Panc1 (cell line): ENCODE data around the gene KAT6B. TPM values are rescaled to one million over a fixed set of nuclear protein-coding genes. Genes with fewer than 3 reads are reported as not detected.

Experiments used
- ATAC-seq: fragments of 200-7000 bp; cut with Tn5 transposase; 2 replicates; pipeline ENCODE4 v1.9.1; 2020; ENCODE audit warnings: mild to moderate bottlenecking, moderate library complexity
- BruUV-seq: library from RNA; stranded (reverse); fragments of 400-500 nt; replicated peaks from 2 replicates; lab custom pipeline; 2021; lab: Mats Ljungman, UMichigan
- CTCF ChIA-PET: fragments of 300-600 bp; sonication (Branson Sonifier 250); formaldehyde crosslinking; loops from one replicate; lab custom pipeline; 2022; ENCODE audit warnings: antibody characterized with exemption; lab: Charles Lee
- POLR2A ChIA-PET: fragments of 300-600 bp; sonication (Branson Sonifier 250); formaldehyde crosslinking; loops from one replicate; lab custom pipeline; 2022; ENCODE audit warnings: antibody characterized with exemption; lab: Charles Lee
- DNase-seq: peaks from one replicate; pipeline ENCODE4 v3.0.0-alpha.2; 2010; ENCODE audit warnings: low read depth, low spot score
- H3K27ac ChIP-seq: 2 replicates; pipeline ENCODE4 v1.5.1; 2011; ENCODE audit warnings: mild to moderate bottlenecking, low read length, inconsistent platforms
- H3K27me3 ChIP-seq: fragments of 200-500 bp; sonication (Bioruptor generic); 2 replicates; pipeline ENCODE4 v1.6.0; 2014; ENCODE audit warnings: low read length, inconsistent platforms; ENCODE audit not compliant: control insufficient read depth, insufficient read depth
- H3K36me3 ChIP-seq: fragments of 200-500 bp; sonication (Bioruptor generic); 2 replicates; pipeline ENCODE4 v1.5.1; 2014; ENCODE audit warnings: inconsistent platforms, mild to moderate bottlenecking, low read length, moderate library complexity; ENCODE audit not compliant: control insufficient read depth, insufficient read depth
- H3K4me1 ChIP-seq: 2 replicates; pipeline ENCODE4 v1.5.1; 2011; ENCODE audit warnings: inconsistent platforms, mild to moderate bottlenecking, low read length, moderate library complexity; ENCODE audit not compliant: control insufficient read depth, insufficient read depth
- H3K4me3 ChIP-seq, 2 experiments: 2 replicates each; pipeline ENCODE4 v1.5.1; 2011 to 2012; ENCODE audit warnings: low read depth in 2 of 2, low read length in 2 of 2, mild to moderate bottlenecking in 2 of 2, inconsistent platforms in 1 of 2, moderate library complexity in 1 of 2
- H3K9me3 ChIP-seq: fragments of 200-500 bp; sonication (Bioruptor generic); 2 replicates; pipeline ENCODE4 v1.5.1; 2014; ENCODE audit warnings: low read depth, mild to moderate bottlenecking, inconsistent platforms, low read length, moderate library complexity; ENCODE audit not compliant: control insufficient read depth, insufficient read depth
- CTCF ChIP-seq: fragments of 450-650 bp; IDR thresholded peaks from 2 replicates; pipeline ENCODE4 v1.5.1; 2017; ENCODE audit warnings: mild to moderate bottlenecking
- POLR2AphosphoS5 ChIP-seq: IDR thresholded peaks from 2 replicates; pipeline ENCODE4 v1.6.1; 2012; ENCODE audit warnings: mild to moderate bottlenecking, low read depth, low read length, moderate library complexity
- REST ChIP-seq, 2 experiments: IDR thresholded peaks; 2 replicates each; pipeline ENCODE4 v1.6.1; 2011 to 2012; ENCODE audit warnings: low read depth in 2 of 2, control low read depth in 1 of 2, low read length in 1 of 2, mild to moderate bottlenecking in 1 of 2, moderate library complexity in 1 of 2; ENCODE audit not compliant: insufficient read depth in 1 of 2
- SIN3A ChIP-seq: IDR thresholded peaks from 2 replicates; pipeline ENCODE4 v1.6.1; 2012; ENCODE audit warnings: low read depth, mild to moderate bottlenecking, low read length, moderate library complexity, borderline replicate concordance; ENCODE audit not compliant: insufficient read depth
- TCF7L2 ChIP-seq: IDR thresholded peaks from 2 replicates; pipeline ENCODE4 v1.6.1; 2011; ENCODE audit warnings: mild to moderate bottlenecking, low read depth, low read length, inconsistent platforms
- in situ Hi-C: cut with HindIII; loops from 2 replicates; pipeline ENCODE4 v1.10.0; 2016; ENCODE audit warnings: low sequenced_read_pairs, low pct_unique_long_range_greater_than_20kb
- intact Hi-C: fragments of 100-400 bp; cut with micrococcal nuclease; formaldehyde crosslinking; loops from one replicate; pipeline ENCODE4 v1.10.0; 2022; ENCODE audit not compliant: unreplicated experiment
- total RNA-seq: library from RNA; stranded (reverse); gene quantifications from one replicate; pipeline ENCODE4 v1.2.1, GENCODE V29; 2021; ENCODE audit not compliant: unreplicated experiment

KAT6B gene
- total RNA-seq, 1 experiment from 2014 or later = 31.1 TPM

GRCh38 chr10:74997163-74997562, 170.8 kb downstream of the KAT6B start:
- no peaks in the 10 kb centered on the region for H3K27me3 ChIP-seq
- ATAC-seq = no peak
- no peak overlapping the region for H3K27ac ChIP-seq
- no peak overlapping the region for H3K4me3 ChIP-seq
- H3K4me1 ChIP-seq = no peaks in the 10 kb centered on the region
- no peak for DNase-seq
- TF ChIP-seq TCF7L2 = no peak
- TF ChIP-seq REST (IDR thresholded peaks at IDR 0.05; ENCODE audit: insufficient read depth in 1 of 2, low read depth in 2 of 2, low read length in 1 of 2) = no peak
- no peak for TF ChIP-seq POLR2AphosphoS5
- TF ChIP-seq SIN3A = no peak
- TF ChIP-seq CTCF = no peak
- H3K9me3 ChIP-seq = no peaks in the 10 kb centered on the region
- no peaks in the 10 kb centered on the region for H3K36me3 ChIP-seq
- CTCF ChIA-PET = no interaction called here
- BruUV-seq = no TSS peak
- POLR2A ChIA-PET = interaction anchor here (0.6 kb wide), 1 partner anchor 213 kb away, joined by 5 read pairs; no protein-coding TSS in a partner anchor
- in situ Hi-C loops = no loop called here
- intact Hi-C loops = no loop called here

- in situ Hi-C loops = no loop called here
- ChIA-PET POLR2A (interaction anchor here (0.6 kb wide), 1 partner anchor 215 kb away, joined by 7 read pairs; no protein-coding TSS in a partner anchor), CTCF (no interaction called here)
- Histone ChIP-seq H3K36me3 (no peaks in the 10 kb centered on the region), H3K4me3 (no peak overlapping the region), H3K4me1 (no peaks in the 10 kb centered on the region), H3K9me3 (no peaks in the 10 kb centered on the region), H3K27ac (no peak overlapping the region), H3K27me3 (no peaks in the 10 kb centered on the region)
- intact Hi-C loops = no loop called here
- BruUV-seq = no TSS peak
- no peak for TF ChIP-seq POLR2AphosphoS5
- TF ChIP-seq REST (IDR thresholded peaks at IDR 0.05; ENCODE audit: insufficient read depth in 1 of 2, low read depth in 2 of 2, low read length in 1 of 2) = no peak
- no peak for TF ChIP-seq CTCF
- no peak for TF ChIP-seq SIN3A
- no peak for TF ChIP-seq TCF7L2
- DNase-seq (no peak), ATAC-seq (no peak)
Observed at GRCh38 chr10:75000748-75001321, 174.4 kb downstream of the KAT6B start.
